Muscle layer of colon (tissue), 2 donors: ENCODE results near the gene ORC6.

Source experiments
- H3K27ac ChIP-seq: one replicate; pipeline ENCODE4 v1.7.0; 2013; ENCODE audit warnings: low read depth, mild to moderate bottlenecking, low read length, moderate library complexity
- H3K27me3 ChIP-seq, 2 donors: one replicate each; pipeline ENCODE4 v1.7.0; 2013; ENCODE audit warnings: low read length in 2 of 2, mild to moderate bottlenecking in 2 of 2; ENCODE audit not compliant: insufficient read depth in 2 of 2, control insufficient read depth in 1 of 2
- H3K36me3 ChIP-seq: one replicate; pipeline ENCODE4 v1.7.0; 2013; ENCODE audit warnings: mild to moderate bottlenecking, low read length; ENCODE audit not compliant: insufficient read depth
- H3K4me1 ChIP-seq: one replicate; pipeline ENCODE4 v1.7.0; 2013; ENCODE audit warnings: mild to moderate bottlenecking, low read length; ENCODE audit not compliant: insufficient read depth
- H3K4me3 ChIP-seq, 2 donors: one replicate each; pipeline ENCODE4 v1.7.0; 2013; ENCODE audit warnings: low read length in 2 of 2, low read depth in 1 of 2, mild to moderate bottlenecking in 1 of 2, moderate library complexity in 1 of 2
- H3K9ac ChIP-seq: one replicate; pipeline ENCODE4 v1.7.0; 2013; ENCODE audit warnings: low read length
- H3K9me3 ChIP-seq: one replicate; pipeline ENCODE4 v1.7.0; 2013; ENCODE audit warnings: mild to moderate bottlenecking, low read length
- donor health status: abdominal sarcoma.
- donor health status: Adenocarcinoma of cecum.

ORC6 gene

DNA sequence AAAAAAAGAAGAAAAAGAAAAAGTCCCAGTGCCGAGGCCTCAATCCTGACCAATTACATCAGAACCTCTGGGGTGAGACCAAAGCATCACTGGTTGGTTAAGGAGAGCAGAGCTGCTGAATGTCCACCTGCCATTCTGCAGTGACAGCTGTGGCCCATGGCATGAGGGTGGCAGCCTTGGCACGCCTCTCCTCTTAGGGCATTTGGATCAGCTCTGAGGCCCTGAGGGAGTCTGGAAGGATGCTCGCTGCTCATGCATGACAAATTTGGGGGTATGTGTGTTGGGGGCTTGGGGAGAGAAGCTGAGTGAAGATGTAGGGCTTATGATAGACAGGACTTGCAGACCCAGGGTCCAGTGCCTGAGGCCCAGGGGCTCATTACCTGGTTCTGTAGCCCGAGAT is 32.4 kb downstream of the ORC6 start:
- H3K9ac ChIP-seq, result no peak overlapping the region

GRCh38 chr16:46727184-46727583 is 37.7 kb downstream of the ORC6 start:
- no peaks in the 10 kb centered on the region for H3K4me1 ChIP-seq
- H3K27me3 ChIP-seq, result no peaks in the 10 kb centered on the region
- H3K27ac ChIP-seq, result no peak overlapping the region
- no peaks in the 10 kb centered on the region for H3K9me3 ChIP-seq
- no peak overlapping the region for H3K9ac ChIP-seq
- H3K36me3 ChIP-seq, result no peaks in the 10 kb centered on the region
- H3K4me3 ChIP-seq, result no peak overlapping the region

More for the DNA sequence above, 32.4 kb downstream of the ORC6 start:
- Histone ChIP-seq H3K9me3 (no peaks in the 10 kb centered on the region), H3K4me3 (no peak overlapping the region), H3K36me3 (no peaks in the 10 kb centered on the region), H3K27me3 (no peaks in the 10 kb centered on the region), H3K4me1 (no peaks in the 10 kb centered on the region), H3K27ac (no peak overlapping the region)

DNA sequence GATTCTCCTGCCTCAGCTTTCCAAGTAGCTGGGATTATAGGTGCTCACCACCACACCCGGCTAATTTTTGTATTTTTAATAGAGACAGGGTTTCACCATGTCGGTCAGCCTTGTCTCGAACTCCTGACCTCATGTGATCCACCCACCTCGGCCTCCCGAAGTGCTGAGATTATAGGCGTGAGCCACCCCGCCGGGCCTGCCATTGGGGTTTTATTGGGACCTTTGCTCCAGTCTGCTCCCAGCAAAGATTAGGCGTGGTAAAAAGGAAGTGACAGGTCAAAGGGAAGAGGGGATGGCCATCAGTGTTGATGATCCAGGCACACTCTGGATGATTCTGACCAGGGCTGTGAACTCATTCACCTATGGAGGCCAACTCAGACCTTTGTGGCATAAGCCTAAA is 38.2 kb downstream of the ORC6 start:
- H3K4me3 ChIP-seq, result no peak overlapping the region
- H3K27ac ChIP-seq, result no peak overlapping the region
- H3K9ac ChIP-seq, result no peak overlapping the region
- H3K36me3 ChIP-seq, result no peaks in the 10 kb centered on the region
- H3K9me3 ChIP-seq, result no peaks in the 10 kb centered on the region
- H3K27me3 ChIP-seq, result no peaks in the 10 kb centered on the region
- H3K4me1 ChIP-seq, result no peaks in the 10 kb centered on the region

- Histone ChIP-seq H3K27ac (no peak overlapping the region), H3K9me3 (no peaks in the 10 kb centered on the region), H3K4me3 (no peak overlapping the region), H3K9ac (no peak overlapping the region), H3K36me3 (no peaks in the 10 kb centered on the region), H3K4me1 (no peaks in the 10 kb centered on the region), H3K27me3 (no peaks in the 10 kb centered on the region)
Measured at GRCh38 chr16:46728806-46729205, 39.3 kb downstream of the ORC6 start.

- H3K4me1 ChIP-seq, result no peaks in the 10 kb centered on the region
- H3K4me3 ChIP-seq, result no peak overlapping the region
- H3K9me3 ChIP-seq, result no peaks in the 10 kb centered on the region
- H3K36me3 ChIP-seq, result no peaks in the 10 kb centered on the region
- no peaks in the 10 kb centered on the region for H3K27me3 ChIP-seq
- H3K27ac ChIP-seq, result no peak overlapping the region
- no peak overlapping the region for H3K9ac ChIP-seq
Measured at GRCh38 chr16:46729326-46729995, 40.0 kb downstream of the ORC6 start.

DNA sequence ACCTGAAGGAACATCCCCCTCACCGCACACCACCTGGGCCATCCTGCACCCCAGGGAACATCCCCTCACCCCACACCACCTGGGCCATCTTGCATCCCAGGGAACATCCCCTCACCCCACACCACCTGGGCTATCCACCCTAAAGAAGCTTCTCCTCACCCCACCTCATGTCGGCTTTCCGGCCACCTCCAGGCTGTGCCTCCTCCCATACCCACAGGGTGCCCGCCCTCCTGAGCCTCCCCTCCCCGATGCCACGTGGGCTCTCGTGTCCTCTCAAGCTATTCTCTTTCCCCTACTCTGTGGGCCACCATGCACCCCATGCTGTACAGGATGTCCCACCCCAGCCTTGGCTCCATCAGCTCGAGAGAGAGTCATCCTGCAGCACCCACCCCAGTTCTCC is 40.7 kb downstream of the ORC6 start:
- H3K4me3 ChIP-seq, result no peak overlapping the region
- H3K9me3 ChIP-seq, result no peaks in the 10 kb centered on the region
- H3K27me3 ChIP-seq, result no peaks in the 10 kb centered on the region
- no peaks in the 10 kb centered on the region for H3K36me3 ChIP-seq
- no peaks in the 10 kb centered on the region for H3K4me1 ChIP-seq
- no peak overlapping the region for H3K9ac ChIP-seq
- no peak overlapping the region for H3K27ac ChIP-seq

GRCh38 chr16:46730801-46731690 is 41.6 kb downstream of the ORC6 start:
- Histone ChIP-seq H3K9ac (no peak overlapping the region), H3K4me3 (no peak overlapping the region), H3K9me3 (no peaks in the 10 kb centered on the region), H3K36me3 (no peaks in the 10 kb centered on the region), H3K27ac (no peak overlapping the region), H3K4me1 (no peaks in the 10 kb centered on the region), H3K27me3 (no peaks in the 10 kb centered on the region)

DNA sequence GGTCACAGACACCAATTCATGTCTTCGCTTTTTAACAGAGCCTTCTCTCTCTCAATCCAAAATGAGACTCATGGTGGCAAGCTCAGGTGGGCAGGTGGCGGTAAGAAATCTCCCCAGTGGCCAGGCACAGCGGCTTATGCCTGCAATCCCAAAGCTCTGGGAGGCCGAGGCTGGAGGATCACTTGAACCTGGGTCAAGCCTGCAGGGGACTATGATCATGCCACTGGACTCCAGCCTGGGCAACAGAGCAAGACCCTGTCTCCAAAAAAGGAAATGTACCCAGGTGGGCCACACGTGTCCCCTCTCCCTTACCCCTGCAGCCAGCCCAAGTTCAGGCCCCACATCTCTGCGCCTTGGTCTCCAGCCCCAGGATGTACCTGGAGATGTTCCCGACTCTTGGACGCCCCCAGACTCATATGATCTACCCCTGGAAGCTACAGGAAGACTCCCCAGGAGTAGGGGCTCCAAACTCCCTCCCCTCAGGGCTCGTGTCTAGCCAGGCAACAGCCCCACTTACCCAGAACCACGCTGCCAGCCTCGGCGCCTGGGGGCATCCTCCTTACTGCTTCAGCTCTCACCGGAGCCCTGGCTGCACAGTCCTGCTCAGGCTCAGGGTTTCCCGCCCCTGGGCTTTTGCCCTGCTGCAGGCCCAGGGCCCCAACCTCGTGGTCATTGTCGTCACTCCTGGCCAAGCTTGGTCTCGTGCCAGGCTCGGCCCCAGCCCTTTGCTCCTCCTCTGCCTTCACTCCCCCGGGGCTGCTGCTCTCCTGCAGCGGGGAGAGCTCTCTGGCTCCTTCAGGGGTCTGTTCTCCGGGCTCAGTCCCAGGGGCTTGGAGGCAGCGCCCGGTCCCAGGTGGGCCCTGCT is 42.5 kb downstream of the ORC6 start:
- no peaks in the 10 kb centered on the region for H3K9me3 ChIP-seq
- H3K36me3 ChIP-seq, result no peaks in the 10 kb centered on the region
- no peak overlapping the region for H3K4me3 ChIP-seq
- H3K27me3 ChIP-seq, result no peaks in the 10 kb centered on the region
- no peaks in the 10 kb centered on the region for H3K4me1 ChIP-seq
- H3K27ac ChIP-seq, result no peak overlapping the region
- H3K9ac ChIP-seq, result no peak overlapping the region

- Histone ChIP-seq H3K27me3 (no peaks in the 10 kb centered on the region), H3K27ac (no peak overlapping the region), H3K36me3 (no peaks in the 10 kb centered on the region), H3K4me1 (no peaks in the 10 kb centered on the region), H3K9me3 (no peaks in the 10 kb centered on the region), H3K4me3 (no peak overlapping the region), H3K9ac (no peak overlapping the region)
Measured at GRCh38 chr16:46732561-46732960, 43.1 kb downstream of the ORC6 start.

GRCh38 chr16:46733319-46733830 is 43.9 kb downstream of the ORC6 start:
- no peak overlapping the region for H3K27ac ChIP-seq
- H3K9ac ChIP-seq, result no peak overlapping the region
- no peaks in the 10 kb centered on the region for H3K9me3 ChIP-seq
- no peak overlapping the region for H3K4me3 ChIP-seq
- H3K27me3 ChIP-seq, result no peaks in the 10 kb centered on the region
- H3K4me1 ChIP-seq, result no peaks in the 10 kb centered on the region
- no peaks in the 10 kb centered on the region for H3K36me3 ChIP-seq

DNA sequence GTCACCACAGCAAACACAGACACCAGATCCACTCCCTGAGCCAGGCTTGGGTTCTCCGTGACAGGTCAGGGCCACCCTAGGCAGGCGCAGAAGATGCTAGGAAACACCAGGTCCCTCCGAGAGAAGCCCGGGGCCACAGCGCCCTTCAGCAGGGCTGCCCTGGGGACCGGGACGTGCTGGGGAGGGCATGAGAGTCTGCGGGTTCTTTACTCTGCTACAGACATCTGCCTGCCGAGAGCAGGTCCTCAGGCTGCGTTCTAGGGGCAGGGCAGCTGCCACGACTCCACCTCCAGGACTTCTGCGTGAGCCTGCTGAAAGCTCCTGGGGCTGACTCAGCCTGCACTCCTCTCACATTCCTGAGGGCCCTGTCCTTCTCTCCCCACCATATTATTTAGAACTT is 47.2 kb downstream of the ORC6 start:
- no peaks in the 10 kb centered on the region for H3K4me1 ChIP-seq
- H3K36me3 ChIP-seq, result no peaks in the 10 kb centered on the region
- H3K27ac ChIP-seq, result no peak overlapping the region
- H3K4me3 ChIP-seq, result no peak overlapping the region
- no peaks in the 10 kb centered on the region for H3K9me3 ChIP-seq
- no peaks in the 10 kb centered on the region for H3K27me3 ChIP-seq
- H3K9ac ChIP-seq, result no peak overlapping the region
